ENCODE data around the gene SNX21.
A peak's percentile ranks its signal among the peaks of the same experiment; 100 is the strongest.

The SNX21 gene

GRCh38 chr20:45883100-45883469, 49.5 kb downstream of the SNX21 start:
- no peak for DNase-seq

- DNase-seq, result no peak
Measured at GRCh38 chr20:45886590-45887345, 53.2 kb downstream of the SNX21 start.

- no peak for DNase-seq
Measured at GRCh38 chr20:45887346-45887715, 53.7 kb downstream of the SNX21 start, which contains the start of gene SPATA25. TSS of gene SPATA25 (minus strand) at chr20:45887622. CDS start at chr20:45887590, 32 bp downstream.

GRCh38 chr20:45888681-45889080, 55.1 kb downstream of the SNX21 start:
- no peak for DNase-seq

GRCh38 chr20:45890077-45890984, 56.7 kb downstream of the SNX21 start:
- DNase-seq, result peak; percentile 47 to 64

GRCh38 chr20:45890985-45891983, 57.7 kb downstream of the SNX21 start, which contains the start of the genes CTSA and NEURL2:
TSS of gene CTSA (plus strand) at chr20:45891335. CDS start at chr20:45891569, 234 bp downstream.
TSS of gene NEURL2 (minus strand) at chr20:45891208. CDS start at chr20:45890991, 217 bp downstream.
- DNase-seq, result peak; percentile 80 to 84

- no peak for DNase-seq
Measured at GRCh38 chr20:45892049-45892825, 58.6 kb downstream of the SNX21 start.

All from CD4-positive, alpha-beta T cell treated with Interleukin-4 for 1 hour (primary cell).